IMR-90 (cell line): ENCODE results near the gene IFNL1. TPM values are rescaled to one million over a fixed set of nuclear protein-coding genes. Genes with fewer than 3 reads are reported as not detected.

Experiments
- ATAC-seq: fragments of 200-7000 bp; cut with Tn5 transposase; 2 replicates; pipeline ENCODE4 v1.9.1; 2020; ENCODE audit warnings: low read depth, mild to moderate bottlenecking, moderate library complexity
- BruUV-seq: library from RNA; stranded (reverse); fragments of 400-500 nt; replicated peaks from 2 replicates; lab custom pipeline; 2021; lab: Mats Ljungman, UMichigan
- CTCF ChIA-PET: fragments of 300-600 bp; formaldehyde crosslinking; extraction: SDS; loops from one replicate; lab custom pipeline; 2021; ENCODE audit warnings: antibody characterized with exemption; lab: Yijun Ruan, JAX
- POLR2A ChIA-PET: fragments of 300-600 bp; sonication (Branson Sonifier 250); formaldehyde crosslinking; loops from one replicate; lab custom pipeline; 2022; ENCODE audit warnings: antibody characterized with exemption; ENCODE audit not compliant: unreplicated experiment; lab: Charles Lee
- DNase-seq: peaks from one replicate; pipeline ENCODE4 v3.0.0; 2013
- H2AFZ ChIP-seq: replicated peaks from 2 replicates; pipeline ENCODE3; 2013; ENCODE audit warnings: low read length, mild to moderate bottlenecking; ENCODE audit not compliant: poor library complexity
- H2AK5ac ChIP-seq: 2 replicates; pipeline ENCODE4 v1.6.1; 2013; ENCODE audit warnings: low read depth, low read length, inconsistent platforms
- H2AK9ac ChIP-seq: replicated peaks from 2 replicates; pipeline ENCODE3; 2013; ENCODE audit warnings: mild to moderate bottlenecking, low read depth, low read length, moderate library complexity; ENCODE audit not compliant: poor library complexity
- H2BK120ac ChIP-seq: 2 replicates; pipeline ENCODE4 v1.6.1; 2013; ENCODE audit warnings: low read depth, low read length, inconsistent platforms
- H2BK15ac ChIP-seq: 3 replicates; pipeline ENCODE4 v1.6.1; 2013; ENCODE audit warnings: low read depth, low read length, inconsistent platforms
- H2BK20ac ChIP-seq: 2 replicates; pipeline ENCODE4 v1.6.1; 2013; ENCODE audit warnings: low read depth, mild to moderate bottlenecking, inconsistent platforms, low read length, moderate library complexity
- H2BK5ac ChIP-seq: 2 replicates; pipeline ENCODE4 v1.6.1; 2013; ENCODE audit warnings: mild to moderate bottlenecking, low read depth, low read length, inconsistent platforms; ENCODE audit not compliant: poor library complexity, severe bottlenecking
- H3K14ac ChIP-seq: replicated peaks from 2 replicates; pipeline ENCODE4 v1.6.1; 2013; ENCODE audit warnings: low read depth, low read length, inconsistent platforms
- H3K18ac ChIP-seq: 2 replicates; pipeline ENCODE4 v1.6.1; 2013; ENCODE audit warnings: low read depth, low read length, control low read depth
- H3K23ac ChIP-seq: 2 replicates; pipeline ENCODE4 v1.6.1; 2013; ENCODE audit warnings: low read depth, low read length, inconsistent platforms
- H3K27ac ChIP-seq: 2 replicates; pipeline ENCODE4 v1.5.1; 2013; ENCODE audit warnings: mild to moderate bottlenecking, control low read depth, low read length; ENCODE audit not compliant: insufficient read depth
- H3K27me3 ChIP-seq: 2 replicates; pipeline ENCODE4 v1.6.1; 2013; ENCODE audit warnings: low read length; ENCODE audit not compliant: control insufficient read depth, insufficient read depth
- H3K36me3 ChIP-seq: 2 replicates; pipeline ENCODE4 v1.6.1; 2013; ENCODE audit warnings: low read length, mixed read lengths; ENCODE audit not compliant: control insufficient read depth, insufficient read depth
- H3K4ac ChIP-seq: 2 replicates; pipeline ENCODE4 v1.6.1; 2013; ENCODE audit warnings: low read depth, low read length, inconsistent platforms
- H3K4me1 ChIP-seq: 2 replicates; pipeline ENCODE4 v1.6.1; 2013; ENCODE audit warnings: low read length, mixed read lengths; ENCODE audit not compliant: control insufficient read depth, insufficient read depth
- H3K4me2 ChIP-seq: 2 replicates; pipeline ENCODE4 v1.6.1; 2013; ENCODE audit warnings: low read depth, mild to moderate bottlenecking, control low read depth, low read length, moderate library complexity
- H3K4me3 ChIP-seq: 2 replicates; pipeline ENCODE4 v1.5.1; 2013; ENCODE audit warnings: low read depth, mild to moderate bottlenecking, control low read depth, low read length, moderate library complexity; ENCODE audit not compliant: insufficient read depth
- H3K56ac ChIP-seq: 2 replicates; pipeline ENCODE4 v1.6.1; 2013; ENCODE audit warnings: low read length, inconsistent platforms; ENCODE audit not compliant: insufficient read depth; ENCODE audit errors: extremely low read depth
- H3K79me1 ChIP-seq, 2 experiments: 2 replicates each; pipeline ENCODE4 v1.6.1; 2013; ENCODE audit warnings: low read length in 2 of 2, inconsistent platforms in 1 of 2, low read depth in 1 of 2
- H3K9ac ChIP-seq: 2 replicates; pipeline ENCODE4 v1.6.1; 2013; ENCODE audit warnings: low read depth, low read length, control low read depth
- H3K9me1 ChIP-seq: 2 replicates; pipeline ENCODE4 v1.6.1; 2013; ENCODE audit warnings: low read length, inconsistent platforms; ENCODE audit not compliant: insufficient read depth
- H3K9me3 ChIP-seq: 2 replicates; pipeline ENCODE4 v1.6.1; 2013; ENCODE audit warnings: low read length; ENCODE audit not compliant: control insufficient read depth, insufficient read depth
- H4K20me1 ChIP-seq: 2 replicates; pipeline ENCODE4 v1.6.1; 2013; ENCODE audit warnings: low read length, inconsistent platforms; ENCODE audit not compliant: insufficient read depth
- H4K5ac ChIP-seq: 2 replicates; pipeline ENCODE4 v1.6.1; 2013; ENCODE audit warnings: mild to moderate bottlenecking, low read depth, low read length, control low read depth
- H4K8ac ChIP-seq, 2 experiments: 2 replicates each; pipeline ENCODE4 v1.6.1; 2013; ENCODE audit warnings: low read depth in 2 of 2, low read length in 2 of 2, control low read depth in 1 of 2, inconsistent platforms in 1 of 2
- H4K91ac ChIP-seq: 2 replicates; pipeline ENCODE4 v1.6.1; 2013; ENCODE audit warnings: low read depth, low read length, inconsistent platforms; ENCODE audit not compliant: insufficient read depth
- BHLHE40 ChIP-seq: fragments of 150-350 bp; IDR thresholded peaks from 2 replicates; pipeline ENCODE4 v1.6.1; 2016; ENCODE audit warnings: mild to moderate bottlenecking, low read depth, low read length
- CEBPB ChIP-seq: IDR thresholded peaks from 2 replicates; pipeline ENCODE4 v1.6.1; 2012; ENCODE audit warnings: low read depth, low read length, improper control_type of control experiment
- CHD1 ChIP-seq: IDR thresholded peaks from 2 replicates; pipeline ENCODE4 v1.6.1; 2012; ENCODE audit warnings: low read depth, low read length, improper control_type of control experiment
- CTCF ChIP-seq: conservative IDR thresholded peaks from 2 replicates; pipeline ENCODE4 v1.5.1; 2012; ENCODE audit warnings: mild to moderate bottlenecking, low read depth, low read length, improper control_type of control experiment
- POLR2A ChIP-seq: IDR thresholded peaks from 2 replicates; pipeline ENCODE4 v1.6.1; 2012; ENCODE audit warnings: mild to moderate bottlenecking, low read depth, low read length
- RCOR1 ChIP-seq: IDR thresholded peaks from 2 replicates; pipeline ENCODE4 v1.6.1; 2012; ENCODE audit warnings: mild to moderate bottlenecking, low read length, improper control_type of control experiment; ENCODE audit not compliant: insufficient replicate concordance
- SMC3 ChIP-seq: fragments of 150-350 bp; IDR thresholded peaks from 2 replicates; pipeline ENCODE4 v1.6.1; 2016; ENCODE audit warnings: low read depth, mild to moderate bottlenecking, antibody characterized with exemption, low read length, moderate library complexity
- WGBS, 2 experiments: methylation state at CpG; one replicate each; pipeline versions ENCODE4 v1.1.5 to v1.1.7; 2013; ENCODE audit warnings: missing lambda C conversion rate in 2 of 2; ENCODE audit not compliant: insufficient read length in 1 of 2; ENCODE audit errors: extremely low coverage in 2 of 2; 5-methylcytosine and 5-hydroxymethylcytosine counted together
- dilution Hi-C: fragments of 300-500 bp; cut with HindIII; formaldehyde crosslinking; loops from one replicate; pipeline ENCODE4 v1.14.3; 2018; ENCODE audit warnings: low sequenced_read_pairs; ENCODE audit not compliant: unreplicated experiment
- in situ Hi-C: fragments of 300-500 bp; cut with MboI; formaldehyde crosslinking; loops from 3 replicates; pipeline ENCODE4 v1.14.3; 2019; ENCODE audit warnings: low sequenced_read_pairs, inconsistent platforms, mixed read lengths
- intact Hi-C: fragments of 100-400 bp; cut with micrococcal nuclease; formaldehyde crosslinking; loops from 2 replicates; pipeline ENCODE4 v1.10.0; 2022
- polyA plus RNA-seq, 3 experiments: library from polyadenylated mRNA; depleted of rRNA; stranded (reverse); fragments of >200 nt; gene quantifications; 2 replicates each; pipeline ENCODE4 v1.2.3, GENCODE V29; 2012; ENCODE audit warnings: low replicate concordance in 1 of 3
- total RNA-seq: library from RNA; depleted of rRNA; stranded (reverse); fragments of >200 nt; gene quantifications from 2 replicates; pipeline ENCODE4 v1.2.3, GENCODE V29; 2012

IFNL1 gene
- total and polyA plus RNA-seq, 2 of the 4 experiments (the other 2 are of a cell fraction), result not detected

DNA sequence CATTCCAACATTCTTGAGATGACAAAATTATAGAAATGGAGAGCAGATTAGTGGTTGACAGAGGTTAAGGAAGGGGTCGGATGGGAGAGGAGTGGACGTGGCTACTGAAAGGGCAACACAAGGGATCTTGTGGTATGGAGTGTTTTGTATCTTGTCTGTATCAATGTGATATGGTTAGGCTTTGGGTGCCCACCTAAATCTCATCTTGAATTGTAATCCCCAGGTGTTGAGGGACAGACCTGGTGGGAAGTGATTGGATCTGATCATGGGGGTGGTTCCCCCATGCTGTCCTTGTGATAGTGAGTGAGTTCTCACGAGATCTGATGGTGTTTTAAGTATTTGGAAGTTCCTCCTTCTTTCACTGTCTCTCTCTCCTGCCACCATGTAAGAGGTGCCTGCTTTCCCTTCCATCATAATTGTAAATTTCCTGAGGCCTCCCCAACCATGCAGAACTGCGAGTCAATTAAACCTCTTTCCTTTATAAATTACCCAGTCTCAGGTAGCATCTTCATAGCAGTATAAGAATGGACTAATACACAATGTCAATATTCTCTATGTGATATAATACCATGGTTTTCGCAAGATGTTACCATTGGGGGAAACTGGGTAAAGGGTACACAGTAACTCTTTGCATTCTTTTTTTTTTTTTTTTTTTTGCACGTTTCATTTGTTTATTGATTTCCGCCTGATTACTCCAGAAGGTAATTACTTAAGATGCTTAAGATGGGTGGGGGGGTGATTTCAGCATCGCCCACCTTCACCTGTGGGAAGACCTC, 42.6 kb upstream of the IFNL1 start:
- Histone ChIP-seq H4K20me1 (no peaks in the 10 kb centered on the region), H3K79me1 (no peaks in the 10 kb centered on the region), H3K4ac (no peak overlapping the region), H4K91ac (no peak overlapping the region), H4K5ac (no peak overlapping the region), H3K27me3 (peaks cover 43% of the 10 kb centered on the region), H2BK120ac (no peak overlapping the region), H3K4me1 (no peaks in the 10 kb centered on the region), H3K9me3 (no peaks in the 10 kb centered on the region), H3K27ac (no peak overlapping the region), H2BK5ac (no peak overlapping the region), H3K56ac (no peak overlapping the region), H3K9ac (no peak overlapping the region), H3K23ac (no peak overlapping the region), H2AK5ac (no peak overlapping the region), H2AK9ac (no peak overlapping the region), H3K14ac (no peak overlapping the region), H3K9me1 (no peaks in the 10 kb centered on the region), H3K36me3 (no peaks in the 10 kb centered on the region), H2BK15ac (no peak overlapping the region), H2AFZ (no peak overlapping the region), H2BK20ac (no peak overlapping the region), H3K18ac (no peak overlapping the region), H3K4me3 (no peak overlapping the region), H4K8ac (no peak overlapping the region), H3K4me2 (no peak overlapping the region)
- TF ChIP-seq POLR2A (no peak), CEBPB (no peak), SMC3 (no peak), BHLHE40 (no peak), CTCF (no peak), RCOR1 (no peak), CHD1 (no peak)
- no CpG with 5 or more reads among the region's 8 CpGs for WGBS, 2 experiments
- intact Hi-C loops (no loop called here), in situ Hi-C loops (no loop called here), dilution Hi-C loops (no loop called here)
- BruUV-seq, result no TSS peak
- ATAC-seq (no peak), DNase-seq (no peak)
- ChIA-PET POLR2A (no interaction called here), CTCF (no interaction called here)
